ENCODE data around the gene C2orf78. TPM values are rescaled to one million over a fixed set of nuclear protein-coding genes. Genes with fewer than 3 reads are reported as not detected.
A peak's percentile ranks its signal among the peaks of the same experiment; 100 is the strongest.

Gene C2orf78
- total and polyA plus RNA-seq, 9 of the 15 experiments (the other 6 are each of a cell fraction or from before 2014, with no cell fraction given): 0.04 to 0.28 (median 0.20) TPM

GRCh38 chr2:73779467-73780236 lies 4.3 kb upstream of the C2orf78 start, which contains the start of gene DUSP11 (continued):
- TF ChIP-seq MXD1 (CRISPR knock-in tag; IDR thresholded peaks at IDR 0.05; ENCODE audit: borderline replicate concordance, poor library complexity, severe bottlenecking): no peak
- no peak for TF ChIP-seq ZNF644 (tag; IDR thresholded peaks at IDR 0.05; ENCODE audit: low read depth)
- peak; percentile 58; the same call in 1 of the 2 replicates for TF ChIP-seq CREB1 (IDR thresholded peaks at IDR 0.05)
- TF ChIP-seq CREB1 (CRISPR knock-in tag; IDR thresholded peaks at IDR 0.05): peak; percentile 62; the same call in 1 of the 2 replicates
- TF ChIP-seq ZBTB8A (IDR thresholded peaks at IDR 0.05; ENCODE audit: partially characterized antibody): no peak
- peak; percentile 49 for TF ChIP-seq CTCFL (IDR thresholded peaks at IDR 0.05; ENCODE audit: borderline replicate concordance, insufficient read depth, low read depth, low read length, poor library complexity, severe bottlenecking)
- TF ChIP-seq NBN (IDR thresholded peaks at IDR 0.05; ENCODE audit: low read depth): no peak
- TF ChIP-seq HBP1 (CRISPR knock-in tag; IDR thresholded peaks at IDR 0.05): no peak
- TF ChIP-seq TEAD1 (CRISPR knock-in tag; IDR thresholded peaks at IDR 0.05): no peak
- TF ChIP-seq E2F6 (IDR thresholded peaks at IDR 0.05; ENCODE audit: borderline replicate concordance in 1 of 2, extremely low read depth in 1 of 2, insufficient read depth in 1 of 2, insufficient read length in 1 of 2, low read depth in 1 of 2, low read length in 1 of 2, poor library complexity in 1 of 2, severe bottlenecking in 1 of 2): peak in 1 of 2 experiments; percentile 41
- no peak for TF ChIP-seq DDX20 (tag; IDR thresholded peaks at IDR 0.05; ENCODE audit: low read depth)
- TF ChIP-seq FOXK2 (conservative IDR thresholded peaks at IDR 0.05 in 1 of 2, IDR thresholded peaks at IDR 0.05 in 1 of 2; ENCODE audit: low read depth in 2 of 2): peak; percentile 99 to 100
- TF ChIP-seq L3MBTL2 (IDR thresholded peaks at IDR 0.05): peak; percentile 70
- no peak for TF ChIP-seq CBFA2T2 (conservative IDR thresholded peaks at IDR 0.05)
- no peak for TF ChIP-seq PPARD (CRISPR knock-in tag; IDR thresholded peaks at IDR 0.05)
- TF ChIP-seq TAF1 (IDR thresholded peaks at IDR 0.05; ENCODE audit: control insufficient read depth, extremely low read depth, insufficient read depth, low read length, severe bottlenecking): peak; percentile 81
- TF ChIP-seq RBM14 (IDR thresholded peaks at IDR 0.05; ENCODE audit: borderline replicate concordance, insufficient read depth, low read depth, low read length): no peak
